Transverse colon (tissue), 4 donors: ENCODE measurements around the gene LARGE1. TPM values are rescaled to one million over a fixed set of nuclear protein-coding genes. Genes with fewer than 3 reads are reported as not detected.

ENCODE experiments used
- DNase-seq: peaks from one replicate; pipeline ENCODE4 v3.0.0-alpha.2; 2019
- H3K27ac ChIP-seq, 4 donors: fragments of 200-600 bp; sonication (generic); 2 replicates each; pipeline ENCODE4 v1.5.1; 2016 to 2018; ENCODE audit warnings: inconsistent platforms in 4 of 4
- H3K27me3 ChIP-seq: fragments of 200-600 bp; sonication (generic); 2 replicates; pipeline ENCODE4 v1.5.1; 2017; ENCODE audit warnings: inconsistent platforms
- H3K36me3 ChIP-seq, 4 donors: fragments of 200-600 bp; sonication (generic); 2 replicates each; pipeline ENCODE4 v1.5.1; 2017 to 2019; ENCODE audit warnings: inconsistent platforms in 4 of 4
- H3K4me1 ChIP-seq, 4 donors: fragments of 200-600 bp; sonication (generic); 2 replicates each; pipeline ENCODE4 v1.5.1; 2017 to 2020; ENCODE audit warnings: inconsistent platforms in 4 of 4
- H3K4me3 ChIP-seq, 4 donors: fragments of 200-600 bp; sonication (generic); 1 replicate in 1 of 4; 2 replicates in 3 of 4; pipeline versions ENCODE4 v1.5.1 to v1.6.1; 2017 to 2019; ENCODE audit warnings: inconsistent platforms in 4 of 4
- H3K9me3 ChIP-seq, 2 donors: fragments of 200-600 bp; sonication (generic); 2 replicates each; pipeline ENCODE4 v1.5.1; 2017 to 2019; ENCODE audit warnings: inconsistent platforms in 2 of 2
- CTCF ChIP-seq, 5 experiments: fragments of 200-600 bp in 3 of 5; fragments of 450-650 bp in 2 of 5; sonication (generic) in 3 of 5; IDR thresholded peaks; 1 replicate in 2 of 5; 2 replicates in 3 of 5; pipeline ENCODE4 v1.5.1; 2016 to 2017; ENCODE audit warnings: antibody characterized with exemption in 5 of 5, inconsistent platforms in 3 of 5, mild to moderate bottlenecking in 2 of 5, moderate library complexity in 1 of 5
- EP300 ChIP-seq: sonication (generic); formaldehyde crosslinking; IDR thresholded peaks from one replicate; pipeline ENCODE4 v1.6.1; 2017; ENCODE audit warnings: antibody characterized with exemption, low read depth
- POLR2A ChIP-seq: fragments of 450-650 bp; IDR thresholded peaks from one replicate; pipeline ENCODE4 v1.6.1; 2016; ENCODE audit warnings: antibody characterized with exemption, mild to moderate bottlenecking, moderate library complexity
- POLR2AphosphoS5 ChIP-seq, 3 donors: sonication (generic); formaldehyde crosslinking; IDR thresholded peaks; one replicate each; pipeline ENCODE4 v1.6.1; 2016; ENCODE audit warnings: antibody characterized with exemption in 3 of 3
- WGBS, 2 donors: methylation state at CpG; one replicate each; pipeline ENCODE4 v1.1.5; 2018; ENCODE audit warnings: low coverage in 1 of 2; 5-methylcytosine and 5-hydroxymethylcytosine counted together
- in situ Hi-C, 4 donors: fragments of 200-750 bp; cut with MboI; loops; one replicate each; pipeline versions ENCODE4 v1.15.0 to v1.15.1; 2017; ENCODE audit warnings: low sequenced_read_pairs in 3 of 4, low pct_ligation_motif_present in 1 of 4, low pct_unique_long_range_greater_than_20kb in 1 of 4
- intact Hi-C: fragments of 100-400 bp; cut with DNase I; formaldehyde crosslinking; loops from one replicate; pipeline ENCODE4 v1.15.1; 2023; ENCODE audit warnings: low total_unique reads
- total RNA-seq, 4 donors: library from RNA; depleted of rRNA; stranded (reverse); fragments of >200 nt; gene quantifications; one replicate each; pipeline ENCODE4 v1.1.0, GENCODE V29; 2016

Gene LARGE1
- total RNA-seq, 4 donors from 2014 or later, result 46.5 to 304 (median 80.5) TPM

GRCh38 chr22:33431300-33431699 is 489.0 kb downstream of the LARGE1 start:
- DNase-seq, result no peak
- Histone ChIP-seq H3K36me3 (no peaks in the 10 kb centered on the region), H3K4me1 (no peaks in the 10 kb centered on the region), H3K27me3 (no peaks in the 10 kb centered on the region), H3K4me3 (no peak overlapping the region), H3K9me3 (no peaks in the 10 kb centered on the region), H3K27ac (no peak overlapping the region)
- 90 to 96% methylated on average over 3 of the region's 3 CpGs for WGBS, 2 donors
- intact Hi-C loops (no loop called here), in situ Hi-C loops (no loop called here)
- TF ChIP-seq CTCF (IDR thresholded peaks at IDR 0.05) (no peak), POLR2A (no peak), EP300 (no peak), POLR2AphosphoS5 (IDR thresholded peaks at IDR 0.05) (no peak)

GRCh38 chr22:33429281-33429680 is 491.0 kb downstream of the LARGE1 start:
- 80 to 90% methylated on average over 2 to 7 of the region's 7 CpGs for WGBS, 2 donors
- Histone ChIP-seq H3K27ac (no peak overlapping the region), H3K36me3 (no peaks in the 10 kb centered on the region), H3K27me3 (no peaks in the 10 kb centered on the region), H3K4me3 (no peak overlapping the region), H3K9me3 (no peaks in the 10 kb centered on the region), H3K4me1 (no peaks in the 10 kb centered on the region)
- in situ Hi-C loops (no loop called here), intact Hi-C loops (no loop called here)
- no peak for DNase-seq
- no peak for TF ChIP-seq POLR2A
- TF ChIP-seq POLR2AphosphoS5 (IDR thresholded peaks at IDR 0.05), result no peak
- TF ChIP-seq CTCF (IDR thresholded peaks at IDR 0.05), result no peak
- no peak for TF ChIP-seq EP300

DNA sequence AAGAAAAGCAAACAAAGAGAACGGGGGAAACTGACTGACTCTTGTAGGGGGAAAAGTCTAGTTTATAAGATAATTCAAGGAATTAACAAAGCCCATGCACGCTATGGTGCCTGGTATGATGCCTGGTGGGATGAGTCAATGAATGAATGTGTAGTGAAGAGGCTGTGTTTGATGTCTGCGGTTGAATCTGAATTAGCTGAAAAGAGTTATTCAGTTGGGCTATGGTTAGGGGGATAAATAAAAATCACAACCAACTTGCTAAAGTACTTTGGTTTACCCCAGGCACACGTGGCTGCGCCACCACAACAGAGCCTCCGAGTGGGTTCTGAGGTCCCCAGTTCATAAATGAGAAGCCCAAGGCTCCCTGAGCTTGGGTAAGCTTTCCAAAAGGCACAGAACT is 492.8 kb downstream of the LARGE1 start:
- Histone ChIP-seq H3K27me3 (no peaks in the 10 kb centered on the region), H3K36me3 (no peaks in the 10 kb centered on the region), H3K4me3 (no peak overlapping the region), H3K4me1 (no peaks in the 10 kb centered on the region), H3K27ac (no peak overlapping the region), H3K9me3 (no peaks in the 10 kb centered on the region)
- no peak for TF ChIP-seq EP300
- no peak for TF ChIP-seq POLR2A
- TF ChIP-seq CTCF (IDR thresholded peaks at IDR 0.05), result no peak
- TF ChIP-seq POLR2AphosphoS5 (IDR thresholded peaks at IDR 0.05), result no peak
- intact Hi-C loops, result no loop called here
- DNase-seq, result no peak
- WGBS, 2 donors, result 90 to 97% methylated on average over 3 to 6 of the region's 6 CpGs
- in situ Hi-C loops, result no loop called here

DNA sequence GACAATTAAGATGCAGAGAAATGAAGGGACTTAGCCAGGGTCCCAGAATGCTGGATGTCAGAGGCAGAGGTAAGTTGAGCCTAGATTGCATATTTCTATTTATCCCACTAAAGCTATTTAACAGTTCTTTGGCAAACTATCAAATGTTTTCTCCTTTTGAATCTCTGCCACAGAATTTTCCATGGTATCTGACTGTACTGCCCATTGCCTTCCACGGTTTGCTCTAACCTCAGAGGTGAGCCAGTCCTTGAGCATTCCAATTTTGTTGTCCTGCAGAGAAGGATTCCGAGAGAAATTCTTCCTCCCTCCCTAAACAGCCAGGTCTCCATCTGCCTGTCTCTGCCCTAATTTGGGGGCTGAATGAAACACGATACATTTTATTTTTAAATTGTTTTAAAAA is 493.8 kb downstream of the LARGE1 start:
- WGBS, 2 donors, result 69 to 80% methylated on average over 3 of the region's 3 CpGs

More for the DNA sequence above, 493.8 kb downstream of the LARGE1 start:
- Histone ChIP-seq H3K4me3 (no peak overlapping the region), H3K9me3 (no peaks in the 10 kb centered on the region), H3K36me3 (no peaks in the 10 kb centered on the region), H3K4me1 (no peaks in the 10 kb centered on the region), H3K27ac (no peak overlapping the region), H3K27me3 (no peaks in the 10 kb centered on the region)
- intact Hi-C loops, result no loop called here
- in situ Hi-C loops, result no loop called here
- TF ChIP-seq EP300 (no peak), POLR2A (no peak), POLR2AphosphoS5 (IDR thresholded peaks at IDR 0.05) (no peak), CTCF (IDR thresholded peaks at IDR 0.05) (no peak)
- DNase-seq, result no peak
